Liver (tissue), 9 donors: ENCODE results near the gene TBC1D22B. TPM values are rescaled to one million over a fixed set of nuclear protein-coding genes. Genes with fewer than 3 reads are reported as not detected.

ENCODE experiments used
- DNase-seq: peaks from one replicate; pipeline ENCODE4 v3.0.0-alpha.2; 2017; ENCODE audit warnings: low spot score
- H3K27ac ChIP-seq, 2 donors: one replicate each; pipeline ENCODE4 v1.7.0; 2013; ENCODE audit warnings: inconsistent platforms in 2 of 2, low read length in 2 of 2, control low read depth in 1 of 2, low read depth in 1 of 2, mild to moderate bottlenecking in 1 of 2
- H3K27me3 ChIP-seq, 4 donors: one replicate each; pipeline versions ENCODE4 v1.6.1 to v1.7.0; 2013; ENCODE audit warnings: low read length in 3 of 4, inconsistent platforms in 1 of 4, mild to moderate bottlenecking in 1 of 4, moderate library complexity in 1 of 4; ENCODE audit not compliant: control insufficient read depth in 4 of 4, insufficient read depth in 4 of 4
- H3K36me3 ChIP-seq, 4 donors: one replicate each; pipeline versions ENCODE4 v1.6.1 to v1.7.0; 2013; ENCODE audit warnings: low read length in 3 of 4, mild to moderate bottlenecking in 3 of 4, low read depth in 1 of 4, moderate library complexity in 1 of 4; ENCODE audit not compliant: control insufficient read depth in 4 of 4, insufficient read depth in 3 of 4
- H3K4me1 ChIP-seq, 4 donors: one replicate each; pipeline versions ENCODE4 v1.6.1 to v1.7.0; 2013; ENCODE audit warnings: low read length in 3 of 4, mild to moderate bottlenecking in 3 of 4, moderate library complexity in 1 of 4; ENCODE audit not compliant: control insufficient read depth in 4 of 4, insufficient read depth in 4 of 4
- H3K4me3 ChIP-seq, 3 donors: one replicate each; pipeline versions ENCODE4 v1.6.1 to v1.7.0; 2013; ENCODE audit warnings: low read length in 3 of 3, control low read depth in 1 of 3, low read depth in 1 of 3, mild to moderate bottlenecking in 1 of 3
- H3K9ac ChIP-seq, 2 donors: one replicate each; pipeline ENCODE4 v1.7.0; 2013; ENCODE audit warnings: low read length in 2 of 2, mild to moderate bottlenecking in 2 of 2, moderate library complexity in 2 of 2, control low read depth in 1 of 2, low read depth in 1 of 2
- H3K9me3 ChIP-seq, 4 donors: one replicate each; pipeline versions ENCODE4 v1.6.1 to v1.7.0; 2013; ENCODE audit warnings: low read length in 3 of 4; ENCODE audit not compliant: control insufficient read depth in 4 of 4
- EGR1 ChIP-seq, 2 donors: IDR thresholded peaks; 2 replicates each; pipeline ENCODE4 v1.6.1; 2016 to 2018; ENCODE audit warnings: antibody characterized with exemption in 2 of 2, low read depth in 2 of 2
- FOXA1 ChIP-seq: IDR thresholded peaks from 2 replicates; pipeline ENCODE4 v1.6.1; 2016; ENCODE audit warnings: antibody characterized with exemption
- GABPA ChIP-seq, 2 donors: IDR thresholded peaks in 1 of 2; conservative IDR thresholded peaks in 1 of 2; 2 replicates each; pipeline ENCODE4 v1.6.1; 2016; ENCODE audit warnings: antibody characterized with exemption in 2 of 2, mild to moderate bottlenecking in 1 of 2, moderate library complexity in 1 of 2
- HNF4A ChIP-seq, 2 donors: conservative IDR thresholded peaks; 2 replicates each; pipeline ENCODE4 v1.6.1; 2016; ENCODE audit warnings: antibody characterized with exemption in 2 of 2, mild to moderate bottlenecking in 2 of 2
- JUND ChIP-seq, 2 donors: IDR thresholded peaks; 2 replicates each; pipeline ENCODE4 v1.6.1; 2016; ENCODE audit warnings: antibody characterized with exemption in 2 of 2
- NR2F2 ChIP-seq: IDR thresholded peaks from 2 replicates; pipeline ENCODE4 v1.6.1; 2016; ENCODE audit warnings: antibody characterized with exemption
- RAD21 ChIP-seq, 2 donors: IDR thresholded peaks; 2 replicates each; pipeline ENCODE4 v1.6.1; 2016; ENCODE audit warnings: antibody characterized with exemption in 2 of 2, mild to moderate bottlenecking in 2 of 2
- SP1 ChIP-seq: IDR thresholded peaks from 2 replicates; pipeline ENCODE4 v1.6.1; 2018; ENCODE audit warnings: antibody characterized with exemption, mild to moderate bottlenecking
- TAF1 ChIP-seq: conservative IDR thresholded peaks from 2 replicates; pipeline ENCODE4 v1.6.1; 2016; ENCODE audit warnings: antibody characterized with exemption, mild to moderate bottlenecking
- YY1 ChIP-seq: IDR thresholded peaks from 2 replicates; pipeline ENCODE4 v1.6.1; 2016; ENCODE audit warnings: antibody characterized with exemption, mild to moderate bottlenecking
- WGBS: extraction: QIAGEN DNeasy Blood & Tissue Kit; methylation state at CpG from one replicate; pipeline ENCODE4 v1.1.7; 2013; 5-methylcytosine and 5-hydroxymethylcytosine counted together
- polyA plus RNA-seq, 2 donors: library from polyadenylated mRNA; stranded (reverse) in 1 of 2; unstranded in 1 of 2; fragments of 200-250 nt in 1 of 2; fragments of >200 nt in 1 of 2; fragmentation: Nextera tagmentation in 1 of 2; extraction: Ambion mirVana in 1 of 2; gene quantifications; one replicate each; pipeline versions ENCODE4 v1.2.1 to v1.2.3, GENCODE V29; 2013 to 2015
- total RNA-seq, 2 donors: library from RNA; depleted of rRNA; stranded (reverse); fragments of >200 nt; gene quantifications; one replicate each; pipeline ENCODE4 v1.2.3, GENCODE V29; 2014
- TF ChIP-seq, protein P1 (sequence below): IDR thresholded peaks from 2 replicates; pipeline ENCODE4 v1.6.1; 2016; ENCODE audit warnings: antibody characterized with exemption
- TF ChIP-seq, protein P2 (sequence below): IDR thresholded peaks from 2 replicates; pipeline ENCODE4 v1.6.1; 2016; ENCODE audit warnings: antibody characterized with exemption
- TF ChIP-seq, protein P3 (sequence below): IDR thresholded peaks from 2 replicates; pipeline ENCODE4 v1.6.1; 2016; ENCODE audit warnings: antibody characterized with exemption, mild to moderate bottlenecking
- TF ChIP-seq, protein P4 (sequence below): IDR thresholded peaks from 2 replicates; pipeline ENCODE4 v1.6.1; 2016; ENCODE audit warnings: antibody characterized with exemption
- TF ChIP-seq, protein P5 (sequence below): fragments of 150-350 bp; IDR thresholded peaks from 2 replicates; pipeline ENCODE4 v1.5.1; 2017; ENCODE audit warnings: improper control_type of control experiment, low read depth, low read length; ENCODE audit not compliant: missing input control
- donor health status: healthy.
- donor health status: healthy.
- donor health status: healthy.
- donor health status: healthy.
- donor health status: healthy.

The TBC1D22B gene
- total and polyA plus RNA-seq, 4 donors, result 1.4 to 10.7 (median 1.9) TPM

DNA sequence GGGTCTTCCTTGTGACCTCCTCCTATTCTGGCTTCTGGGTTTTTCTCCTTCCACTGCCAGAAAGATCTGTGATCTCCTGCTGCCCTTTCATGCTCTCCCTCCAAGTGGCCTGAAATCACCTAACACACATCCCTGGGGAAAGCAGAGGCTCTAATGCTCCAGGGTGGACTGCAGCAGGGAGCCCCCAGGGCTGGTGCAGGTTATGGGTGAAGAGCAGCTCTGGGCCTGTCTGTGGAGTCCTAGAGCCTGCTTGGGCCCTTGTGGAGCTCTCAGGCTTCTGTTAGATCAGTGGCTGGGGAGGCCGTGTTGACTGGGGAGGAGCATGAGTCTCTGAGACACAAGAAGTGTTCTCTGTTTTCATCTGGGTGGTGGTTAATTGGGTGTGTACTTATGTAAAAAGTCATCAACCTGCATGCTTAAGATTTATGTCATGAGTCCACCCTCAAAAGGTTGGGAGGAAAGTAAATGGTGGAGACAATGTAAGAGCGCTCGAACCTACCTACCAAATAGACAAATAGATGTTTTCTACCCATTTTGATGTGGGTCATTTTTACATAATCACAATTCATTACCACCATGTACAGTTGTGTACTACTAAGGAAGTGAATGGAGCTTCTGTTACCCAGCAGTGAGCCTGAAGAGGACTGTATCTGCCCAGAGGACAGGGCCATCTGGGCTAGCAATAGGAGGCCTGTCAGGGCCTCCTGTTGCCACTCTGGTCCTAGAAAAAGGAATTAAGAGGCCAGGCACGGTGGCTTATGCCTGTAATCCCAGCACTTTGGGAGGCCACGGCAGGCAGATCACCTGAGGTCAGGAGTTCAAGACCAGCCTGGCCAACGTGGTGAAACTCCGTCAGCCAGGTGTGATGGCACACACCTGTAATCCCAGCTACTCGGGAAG lies 64.2 kb downstream of the TBC1D22B start:
- WGBS, result 92% methylated on average over 8 of the region's 8 CpGs
- Histone ChIP-seq H3K9ac (no peak overlapping the region), H3K27me3 (no peaks in the 10 kb centered on the region), H3K4me1 (peaks cover 0 to 14% (median 9%) of the 10 kb centered on the region in 4 donors), H3K27ac (no peak overlapping the region), H3K9me3 (no peaks in the 10 kb centered on the region), H3K4me3 (no peak overlapping the region), H3K36me3 (peaks cover 5 to 35% (median 23%) of the 10 kb centered on the region in 4 donors)
- DNase-seq, result no peak
- TF ChIP-seq, protein P1, sequence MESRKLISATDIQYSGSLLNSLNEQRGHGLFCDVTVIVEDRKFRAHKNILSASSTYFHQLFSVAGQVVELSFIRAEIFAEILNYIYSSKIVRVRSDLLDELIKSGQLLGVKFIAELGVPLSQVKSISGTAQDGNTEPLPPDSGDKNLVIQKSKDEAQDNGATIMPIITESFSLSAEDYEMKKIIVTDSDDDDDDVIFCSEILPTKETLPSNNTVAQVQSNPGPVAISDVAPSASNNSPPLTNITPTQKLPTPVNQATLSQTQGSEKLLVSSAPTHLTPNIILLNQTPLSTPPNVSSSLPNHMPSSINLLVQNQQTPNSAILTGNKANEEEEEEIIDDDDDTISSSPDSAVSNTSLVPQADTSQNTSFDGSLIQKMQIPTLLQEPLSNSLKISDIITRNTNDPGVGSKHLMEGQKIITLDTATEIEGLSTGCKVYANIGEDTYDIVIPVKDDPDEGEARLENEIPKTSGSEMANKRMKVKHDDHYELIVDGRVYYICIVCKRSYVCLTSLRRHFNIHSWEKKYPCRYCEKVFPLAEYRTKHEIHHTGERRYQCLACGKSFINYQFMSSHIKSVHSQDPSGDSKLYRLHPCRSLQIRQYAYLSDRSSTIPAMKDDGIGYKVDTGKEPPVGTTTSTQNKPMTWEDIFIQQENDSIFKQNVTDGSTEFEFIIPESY, result no peak
- TF ChIP-seq SP1, result no peak
- no peak for TF ChIP-seq EGR1 (IDR thresholded peaks at IDR 0.05; ENCODE audit: low read depth in 2 of 2)
- TF ChIP-seq NR2F2, result no peak
- TF ChIP-seq, protein P2, sequence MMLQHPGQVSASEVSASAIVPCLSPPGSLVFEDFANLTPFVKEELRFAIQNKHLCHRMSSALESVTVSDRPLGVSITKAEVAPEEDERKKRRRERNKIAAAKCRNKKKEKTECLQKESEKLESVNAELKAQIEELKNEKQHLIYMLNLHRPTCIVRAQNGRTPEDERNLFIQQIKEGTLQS, result no peak
- no peak for TF ChIP-seq YY1
- TF ChIP-seq, protein P3, sequence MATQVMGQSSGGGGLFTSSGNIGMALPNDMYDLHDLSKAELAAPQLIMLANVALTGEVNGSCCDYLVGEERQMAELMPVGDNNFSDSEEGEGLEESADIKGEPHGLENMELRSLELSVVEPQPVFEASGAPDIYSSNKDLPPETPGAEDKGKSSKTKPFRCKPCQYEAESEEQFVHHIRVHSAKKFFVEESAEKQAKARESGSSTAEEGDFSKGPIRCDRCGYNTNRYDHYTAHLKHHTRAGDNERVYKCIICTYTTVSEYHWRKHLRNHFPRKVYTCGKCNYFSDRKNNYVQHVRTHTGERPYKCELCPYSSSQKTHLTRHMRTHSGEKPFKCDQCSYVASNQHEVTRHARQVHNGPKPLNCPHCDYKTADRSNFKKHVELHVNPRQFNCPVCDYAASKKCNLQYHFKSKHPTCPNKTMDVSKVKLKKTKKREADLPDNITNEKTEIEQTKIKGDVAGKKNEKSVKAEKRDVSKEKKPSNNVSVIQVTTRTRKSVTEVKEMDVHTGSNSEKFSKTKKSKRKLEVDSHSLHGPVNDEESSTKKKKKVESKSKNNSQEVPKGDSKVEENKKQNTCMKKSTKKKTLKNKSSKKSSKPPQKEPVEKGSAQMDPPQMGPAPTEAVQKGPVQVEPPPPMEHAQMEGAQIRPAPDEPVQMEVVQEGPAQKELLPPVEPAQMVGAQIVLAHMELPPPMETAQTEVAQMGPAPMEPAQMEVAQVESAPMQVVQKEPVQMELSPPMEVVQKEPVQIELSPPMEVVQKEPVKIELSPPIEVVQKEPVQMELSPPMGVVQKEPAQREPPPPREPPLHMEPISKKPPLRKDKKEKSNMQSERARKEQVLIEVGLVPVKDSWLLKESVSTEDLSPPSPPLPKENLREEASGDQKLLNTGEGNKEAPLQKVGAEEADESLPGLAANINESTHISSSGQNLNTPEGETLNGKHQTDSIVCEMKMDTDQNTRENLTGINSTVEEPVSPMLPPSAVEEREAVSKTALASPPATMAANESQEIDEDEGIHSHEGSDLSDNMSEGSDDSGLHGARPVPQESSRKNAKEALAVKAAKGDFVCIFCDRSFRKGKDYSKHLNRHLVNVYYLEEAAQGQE, result no peak
- no peak for TF ChIP-seq JUND (IDR thresholded peaks at IDR 0.05)
- no peak for TF ChIP-seq RAD21 (IDR thresholded peaks at IDR 0.05)
- TF ChIP-seq TAF1, result no peak
- TF ChIP-seq HNF4A (conservative IDR thresholded peaks at IDR 0.05), result no peak

DNA sequence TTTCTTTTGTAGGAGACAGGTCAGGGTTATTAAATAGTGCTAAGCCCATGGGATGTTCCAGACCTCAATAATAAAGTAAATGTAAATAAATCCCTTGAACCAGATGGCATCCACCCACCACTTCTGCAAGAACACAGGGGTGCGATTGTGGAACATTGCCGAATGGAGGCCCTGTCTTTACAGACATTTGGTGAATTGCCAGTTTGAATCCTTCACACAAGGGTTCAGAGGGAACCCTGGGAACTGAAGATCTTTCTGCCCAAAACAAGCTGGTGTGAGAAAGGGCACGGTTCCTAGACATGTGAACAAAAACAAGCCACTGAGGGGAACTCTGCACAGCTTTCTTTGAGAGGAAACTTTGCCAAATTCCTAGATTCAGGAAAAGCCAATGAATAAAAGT lies 66.0 kb downstream of the TBC1D22B start:
- Histone ChIP-seq H3K4me1 (peaks cover 0 to 14% (median 9%) of the 10 kb centered on the region in 4 donors), H3K36me3 (peaks cover 3 to 18% (median 9%) of the 10 kb centered on the region in 4 donors), H3K27me3 (no peaks in the 10 kb centered on the region), H3K9me3 (no peaks in the 10 kb centered on the region), H3K9ac (no peak overlapping the region), H3K4me3 (no peak overlapping the region), H3K27ac (no peak overlapping the region)
- DNase-seq, result no peak
- WGBS, result 34% methylated on average over 3 of the region's 3 CpGs
- TF ChIP-seq, protein P4, sequence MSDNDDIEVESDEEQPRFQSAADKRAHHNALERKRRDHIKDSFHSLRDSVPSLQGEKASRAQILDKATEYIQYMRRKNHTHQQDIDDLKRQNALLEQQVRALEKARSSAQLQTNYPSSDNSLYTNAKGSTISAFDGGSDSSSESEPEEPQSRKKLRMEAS, result no peak
- no peak for TF ChIP-seq YY1
- no peak for TF ChIP-seq JUND (IDR thresholded peaks at IDR 0.05)
- TF ChIP-seq FOXA1, result no peak
- no peak for TF ChIP-seq SP1
- no peak for TF ChIP-seq GABPA (IDR thresholded peaks at IDR 0.05 in 1 of 2, conservative IDR thresholded peaks at IDR 0.05 in 1 of 2)
- TF ChIP-seq, protein P2, result no peak
- no peak for TF ChIP-seq EGR1 (IDR thresholded peaks at IDR 0.05; ENCODE audit: low read depth in 2 of 2)
- TF ChIP-seq TAF1, result no peak
- TF ChIP-seq HNF4A (conservative IDR thresholded peaks at IDR 0.05), result no peak
- TF ChIP-seq, protein P5, sequence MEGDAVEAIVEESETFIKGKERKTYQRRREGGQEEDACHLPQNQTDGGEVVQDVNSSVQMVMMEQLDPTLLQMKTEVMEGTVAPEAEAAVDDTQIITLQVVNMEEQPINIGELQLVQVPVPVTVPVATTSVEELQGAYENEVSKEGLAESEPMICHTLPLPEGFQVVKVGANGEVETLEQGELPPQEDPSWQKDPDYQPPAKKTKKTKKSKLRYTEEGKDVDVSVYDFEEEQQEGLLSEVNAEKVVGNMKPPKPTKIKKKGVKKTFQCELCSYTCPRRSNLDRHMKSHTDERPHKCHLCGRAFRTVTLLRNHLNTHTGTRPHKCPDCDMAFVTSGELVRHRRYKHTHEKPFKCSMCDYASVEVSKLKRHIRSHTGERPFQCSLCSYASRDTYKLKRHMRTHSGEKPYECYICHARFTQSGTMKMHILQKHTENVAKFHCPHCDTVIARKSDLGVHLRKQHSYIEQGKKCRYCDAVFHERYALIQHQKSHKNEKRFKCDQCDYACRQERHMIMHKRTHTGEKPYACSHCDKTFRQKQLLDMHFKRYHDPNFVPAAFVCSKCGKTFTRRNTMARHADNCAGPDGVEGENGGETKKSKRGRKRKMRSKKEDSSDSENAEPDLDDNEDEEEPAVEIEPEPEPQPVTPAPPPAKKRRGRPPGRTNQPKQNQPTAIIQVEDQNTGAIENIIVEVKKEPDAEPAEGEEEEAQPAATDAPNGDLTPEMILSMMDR, result no peak
- TF ChIP-seq, protein P3, result no peak
